K562 (cell line): ENCODE data around the gene EOLA1. TPM values are rescaled to one million over a fixed set of nuclear protein-coding genes. Genes with fewer than 3 reads are reported as not detected.

Experiments
- ARID1B ChIP-seq: fragments of 450-650 bp; IDR thresholded peaks from 2 replicates; pipeline ENCODE4 v1.6.1; 2016; ENCODE audit warnings: antibody characterized with exemption, mild to moderate bottlenecking, inconsistent platforms
- C11orf30 ChIP-seq: fragments of 450-650 bp; IDR thresholded peaks from 2 replicates; pipeline ENCODE4 v1.6.1; 2016; ENCODE audit warnings: low read depth, mild to moderate bottlenecking
- CSDE1 ChIP-seq, 2 experiments: fragments of 450-650 bp; IDR thresholded peaks; 2 replicates each; pipeline ENCODE4 v1.6.1; 2016; ENCODE audit warnings: mild to moderate bottlenecking in 1 of 2
- CXXC5 ChIP-seq: fragments of 250-450 bp; sonication (Bioruptor Pico); IDR thresholded peaks from 2 replicates; pipeline ENCODE4 v1.8.0; 2022; ENCODE audit warnings: inconsistent platforms, mild to moderate bottlenecking, moderate library complexity
- HNRNPL ChIP-seq: fragments of 200-400 bp; formaldehyde crosslinking; IDR thresholded peaks from 2 replicates; pipeline ENCODE4 v1.6.1; 2017; ENCODE audit warnings: low read depth, mild to moderate bottlenecking, low read length
- IFI16 ChIP-seq: fragments of 250-450 bp; sonication (Bioruptor Pico); IDR thresholded peaks from 2 replicates; pipeline ENCODE4 v2.1.2; 2022; ENCODE audit warnings: mild to moderate bottlenecking, inconsistent platforms
- KDM1A ChIP-seq, 2 experiments: fragments of 450-650 bp; IDR thresholded peaks; 2 replicates each; pipeline ENCODE4 v1.6.1; 2016; ENCODE audit warnings: mild to moderate bottlenecking in 2 of 2
- MAX ChIP-seq: sonication (generic); formaldehyde crosslinking; IDR thresholded peaks from 2 replicates; pipeline ENCODE4 v1.9.0; 2022; ENCODE audit warnings: mild to moderate bottlenecking, missing genetic modification reagents
- MCM3 ChIP-seq: fragments of 450-650 bp; IDR thresholded peaks from 2 replicates; pipeline ENCODE4 v1.6.1; 2016
- MLLT1 ChIP-seq, 2 experiments: fragments of 450-650 bp; IDR thresholded peaks; 2 replicates each; pipeline ENCODE4 v1.6.1; 2016
- NFRKB ChIP-seq: fragments of 450-650 bp; IDR thresholded peaks from 2 replicates; pipeline ENCODE4 v1.6.1; 2016; ENCODE audit warnings: low read depth
- PTRF ChIP-seq: fragments of 450-650 bp; IDR thresholded peaks from 2 replicates; pipeline ENCODE4 v1.6.1; 2016; ENCODE audit warnings: mild to moderate bottlenecking, missing genetic modification characterization, missing compliant biosample characterization
- SIN3B ChIP-seq: fragments of 450-650 bp; IDR thresholded peaks from 2 replicates; pipeline ENCODE4 v1.6.1; 2017; ENCODE audit warnings: low read depth, mild to moderate bottlenecking, moderate library complexity
- SMC3 ChIP-seq: conservative IDR thresholded peaks from 2 replicates; pipeline ENCODE4 v1.6.1; 2011; ENCODE audit warnings: low read depth, low read length, improper control_type of control experiment; ENCODE audit not compliant: insufficient read depth
- TEAD4 ChIP-seq, 2 experiments: sonication (generic) in 1 of 2; formaldehyde crosslinking in 1 of 2; IDR thresholded peaks; 2 replicates each; pipeline versions ENCODE4 v1.6.1 to v1.8.0; 2012 to 2022; ENCODE audit warnings: borderline replicate concordance in 1 of 2, inconsistent platforms in 1 of 2, low read length in 1 of 2, mild to moderate bottlenecking in 1 of 2, missing genetic modification reagents in 1 of 2
- TOE1 ChIP-seq, 2 experiments: fragments of 450-650 bp in 1 of 2; sonication (generic) in 1 of 2; formaldehyde crosslinking in 1 of 2; IDR thresholded peaks; 2 replicates each; pipeline versions ENCODE4 v1.7.1 to v1.8.0; 2016 to 2022; ENCODE audit warnings: borderline replicate concordance in 2 of 2, mild to moderate bottlenecking in 2 of 2, antibody characterized with exemption in 1 of 2, inconsistent platforms in 1 of 2, low read depth in 1 of 2, missing genetic modification reagents in 1 of 2, moderate library complexity in 1 of 2
- ZC3H8 ChIP-seq: fragments of 450-650 bp; IDR thresholded peaks from 2 replicates; pipeline ENCODE4 v1.6.1; 2017
- ZNF316 ChIP-seq: fragments of 450-650 bp; IDR thresholded peaks from 2 replicates; pipeline ENCODE4 v1.6.1; 2016
- polyA plus RNA-seq, 8 experiments: library from polyadenylated mRNA; depleted of rRNA in 4 of 8; stranded (reverse) in 5 of 8; unstranded in 3 of 8; fragments of >200 nt; fragmentation: Nextera tagmentation in 2 of 8; fragmentation: Illumina TruSeq in 1 of 8; extraction: Ambion mirVana in 2 of 8; extraction: Trizol in 1 of 8; gene quantifications; 2 replicates each; pipeline versions ENCODE4 v1.2.1 to v1.2.3, GENCODE V29; 2011 to 2014; ENCODE audit warnings: inconsistent platforms in 1 of 8, missing spikeins in 1 of 8
- total RNA-seq, 7 experiments: library from RNA; depleted of rRNA in 6 of 7; stranded (reverse); fragments of >200 nt in 6 of 7; fragmentation: Illumina TruSeq in 2 of 7; extraction: Trizol in 2 of 7; gene quantifications; 2 replicates each; pipeline versions ENCODE4 v1.2.1 to v1.2.3, GENCODE V29; 2011 to 2021; ENCODE audit warnings: low replicate concordance in 1 of 7
- TF ChIP-seq, protein P1 (sequence below): fragments of 150-350 bp; conservative IDR thresholded peaks from 2 replicates; pipeline ENCODE4 v1.6.1; 2014; ENCODE audit warnings: low read length
- TF ChIP-seq, protein P2 (sequence below), 3 experiments: fragments of 200-800 bp in 1 of 3; fragments of 250-450 bp in 1 of 3; fragments of 450-650 bp in 1 of 3; sonication (Bioruptor Pico) in 1 of 3; sonication (Bioruptor generic) in 1 of 3; formaldehyde crosslinking in 1 of 3; IDR thresholded peaks; 2 replicates each; pipeline versions ENCODE4 v1.6.1 to v1.8.0; 2016 to 2022; ENCODE audit warnings: mild to moderate bottlenecking in 2 of 3, missing genetic modification characterization in 2 of 3, missing compliant biosample characterization in 1 of 3, moderate library complexity in 1 of 3

EOLA1 gene
- total and polyA plus RNA-seq, 9 of the 15 experiments (the other 6 are each of a cell fraction or from before 2014, with no cell fraction given) = 6.3 to 32.9 (median 18.2) TPM

DNA sequence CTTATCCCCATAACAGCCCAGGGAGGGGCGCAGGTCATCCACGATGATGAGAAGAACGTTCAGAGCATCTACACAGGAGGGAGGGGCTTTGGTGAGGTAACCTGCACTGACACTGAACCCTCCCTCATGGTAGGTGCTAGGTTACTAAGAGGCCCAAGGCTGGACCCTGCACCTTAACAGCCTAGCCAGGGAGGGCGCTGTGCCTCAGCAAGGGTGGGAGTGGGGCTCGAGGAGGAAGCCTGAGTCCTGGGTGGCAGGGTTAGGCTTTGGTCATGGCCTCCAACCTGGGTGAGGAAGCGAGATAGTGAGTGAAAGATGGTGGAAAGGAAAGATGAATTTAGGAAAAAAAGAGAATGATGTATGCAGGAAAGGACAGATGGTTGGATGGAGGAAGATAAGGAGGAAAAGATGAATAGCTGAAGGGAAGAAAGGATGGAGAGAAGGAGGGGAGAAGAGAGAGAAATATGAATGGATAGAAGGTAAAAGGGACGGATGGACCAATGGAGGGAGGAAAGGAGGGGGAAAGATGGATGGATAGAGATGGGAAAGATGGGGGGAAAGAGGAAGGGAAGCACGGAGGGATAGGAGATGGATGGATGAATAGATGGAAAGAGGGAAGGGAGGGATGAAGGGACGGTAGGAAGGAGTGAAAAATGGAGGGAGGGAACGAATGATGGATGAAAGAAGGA lies 36.4 kb upstream of the EOLA1 start (continued):
- TF ChIP-seq MLLT1 (IDR thresholded peaks at IDR 0.05) = peak in 1 of 2 experiments; percentile 71; a peak in 2 of 4 replicates
- 0 out of 2 replicates have a peak, but pooled peaks have one; percentile 33 for TF ChIP-seq NFRKB
- no peak for TF ChIP-seq MCM3
- no peak for TF ChIP-seq TEAD4 (IDR thresholded peaks at IDR 0.05; ENCODE audit: low read length)
- no peak for TF ChIP-seq TEAD4 (CRISPR knock-in tag; IDR thresholded peaks at IDR 0.05; ENCODE audit: borderline replicate concordance)
- peak; percentile 20; the same call in 1 of the 2 replicates for TF ChIP-seq ARID1B
- TF ChIP-seq HNRNPL = no peak
- no peak for TF ChIP-seq SIN3B
- TF ChIP-seq CSDE1 (IDR thresholded peaks at IDR 0.05) = peak in 1 of 2 experiments; percentile 36; a peak in 1 of 4 replicates
- no peak for TF ChIP-seq CXXC5 (CRISPR knock-in tag)
- no peak for TF ChIP-seq IFI16 (CRISPR knock-in tag)
- peak; percentile 77 to 81 for TF ChIP-seq KDM1A (IDR thresholded peaks at IDR 0.05)
- no peak for TF ChIP-seq MAX (CRISPR knock-in tag)
- no peak for TF ChIP-seq PTRF
- TF ChIP-seq SMC3 = no peak
- TF ChIP-seq C11orf30 = peak; percentile 8; the same call in 1 of the 2 replicates
- TF ChIP-seq, protein P1, sequence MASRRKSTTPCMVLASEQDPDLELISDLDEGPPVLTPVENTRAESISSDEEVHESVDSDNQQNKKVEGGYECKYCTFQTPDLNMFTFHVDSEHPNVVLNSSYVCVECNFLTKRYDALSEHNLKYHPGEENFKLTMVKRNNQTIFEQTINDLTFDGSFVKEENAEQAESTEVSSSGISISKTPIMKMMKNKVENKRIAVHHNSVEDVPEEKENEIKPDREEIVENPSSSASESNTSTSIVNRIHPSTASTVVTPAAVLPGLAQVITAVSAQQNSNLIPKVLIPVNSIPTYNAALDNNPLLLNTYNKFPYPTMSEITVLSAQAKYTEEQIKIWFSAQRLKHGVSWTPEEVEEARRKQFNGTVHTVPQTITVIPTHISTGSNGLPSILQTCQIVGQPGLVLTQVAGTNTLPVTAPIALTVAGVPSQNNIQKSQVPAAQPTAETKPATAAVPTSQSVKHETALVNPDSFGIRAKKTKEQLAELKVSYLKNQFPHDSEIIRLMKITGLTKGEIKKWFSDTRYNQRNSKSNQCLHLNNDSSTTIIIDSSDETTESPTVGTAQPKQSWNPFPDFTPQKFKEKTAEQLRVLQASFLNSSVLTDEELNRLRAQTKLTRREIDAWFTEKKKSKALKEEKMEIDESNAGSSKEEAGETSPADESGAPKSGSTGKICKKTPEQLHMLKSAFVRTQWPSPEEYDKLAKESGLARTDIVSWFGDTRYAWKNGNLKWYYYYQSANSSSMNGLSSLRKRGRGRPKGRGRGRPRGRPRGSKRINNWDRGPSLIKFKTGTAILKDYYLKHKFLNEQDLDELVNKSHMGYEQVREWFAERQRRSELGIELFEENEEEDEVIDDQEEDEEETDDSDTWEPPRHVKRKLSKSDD = no peak
- peak; percentile 19; the same call in 1 of the 2 replicates for TF ChIP-seq TOE1 (IDR thresholded peaks at IDR 0.05; ENCODE audit: borderline replicate concordance)
- no peak for TF ChIP-seq TOE1 (CRISPR knock-in tag; IDR thresholded peaks at IDR 0.05; ENCODE audit: borderline replicate concordance, low read depth)
- no peak for TF ChIP-seq ZNF316
- no peak for TF ChIP-seq ZC3H8
- TF ChIP-seq, protein P2, sequence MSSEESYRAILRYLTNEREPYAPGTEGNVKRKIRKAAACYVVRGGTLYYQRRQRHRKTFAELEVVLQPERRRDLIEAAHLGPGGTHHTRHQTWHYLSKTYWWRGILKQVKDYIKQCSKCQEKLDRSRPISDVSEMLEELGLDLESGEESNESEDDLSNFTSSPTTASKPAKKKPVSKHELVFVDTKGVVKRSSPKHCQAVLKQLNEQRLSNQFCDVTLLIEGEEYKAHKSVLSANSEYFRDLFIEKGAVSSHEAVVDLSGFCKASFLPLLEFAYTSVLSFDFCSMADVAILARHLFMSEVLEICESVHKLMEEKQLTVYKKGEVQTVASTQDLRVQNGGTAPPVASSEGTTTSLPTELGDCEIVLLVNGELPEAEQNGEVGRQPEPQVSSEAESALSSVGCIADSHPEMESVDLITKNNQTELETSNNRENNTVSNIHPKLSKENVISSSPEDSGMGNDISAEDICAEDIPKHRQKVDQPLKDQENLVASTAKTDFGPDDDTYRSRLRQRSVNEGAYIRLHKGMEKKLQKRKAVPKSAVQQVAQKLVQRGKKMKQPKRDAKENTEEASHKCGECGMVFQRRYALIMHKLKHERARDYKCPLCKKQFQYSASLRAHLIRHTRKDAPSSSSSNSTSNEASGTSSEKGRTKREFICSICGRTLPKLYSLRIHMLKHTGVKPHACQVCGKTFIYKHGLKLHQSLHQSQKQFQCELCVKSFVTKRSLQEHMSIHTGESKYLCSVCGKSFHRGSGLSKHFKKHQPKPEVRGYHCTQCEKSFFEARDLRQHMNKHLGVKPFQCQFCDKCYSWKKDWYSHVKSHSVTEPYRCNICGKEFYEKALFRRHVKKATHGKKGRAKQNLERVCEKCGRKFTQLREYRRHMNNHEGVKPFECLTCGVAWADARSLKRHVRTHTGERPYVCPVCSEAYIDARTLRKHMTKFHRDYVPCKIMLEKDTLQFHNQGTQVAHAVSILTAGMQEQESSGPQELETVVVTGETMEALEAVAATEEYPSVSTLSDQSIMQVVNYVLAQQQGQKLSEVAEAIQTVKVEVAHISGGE (CRISPR knock-in tag; IDR thresholded peaks at IDR 0.05) = no peak
